SK-N-SH (cell line): ENCODE results near the gene PHF3.

Experiments
- EZH2phosphoT487 ChIP-seq: fragments of 200-600 bp; sonication (generic); IDR thresholded peaks from 2 replicates; pipeline ENCODE4 v1.6.1; 2017; ENCODE audit warnings: low read depth, mixed run types, mild to moderate bottlenecking, antibody characterized with exemption, moderate library complexity, borderline replicate concordance
- TF ChIP-seq, protein P1 (sequence below): fragments of 200-600 bp; sonication (generic); IDR thresholded peaks from 2 replicates; pipeline ENCODE4 v1.6.1; 2017; ENCODE audit warnings: antibody characterized with exemption, mild to moderate bottlenecking, moderate library complexity

DNA sequence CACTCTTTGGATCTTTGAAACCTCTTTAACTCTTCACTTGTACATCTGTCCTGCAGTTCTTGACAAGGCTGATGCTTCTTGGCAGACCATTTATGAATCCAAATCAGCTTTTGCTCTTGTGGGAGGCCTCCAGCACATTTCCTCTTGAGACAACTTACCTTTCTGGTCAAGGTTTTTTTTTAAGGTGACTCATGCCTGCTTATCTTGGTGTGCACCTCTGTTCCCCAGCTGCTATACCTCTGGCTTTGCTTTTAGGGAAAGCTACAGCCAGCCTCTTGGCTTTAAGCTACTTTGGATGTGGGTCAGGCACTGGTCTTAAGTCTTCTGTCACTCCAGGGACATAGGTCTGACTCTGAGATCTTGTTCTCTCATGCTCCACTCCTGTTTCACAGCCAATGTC lies 106.5 kb downstream of the PHF3 start:
- TF ChIP-seq, protein P1, sequence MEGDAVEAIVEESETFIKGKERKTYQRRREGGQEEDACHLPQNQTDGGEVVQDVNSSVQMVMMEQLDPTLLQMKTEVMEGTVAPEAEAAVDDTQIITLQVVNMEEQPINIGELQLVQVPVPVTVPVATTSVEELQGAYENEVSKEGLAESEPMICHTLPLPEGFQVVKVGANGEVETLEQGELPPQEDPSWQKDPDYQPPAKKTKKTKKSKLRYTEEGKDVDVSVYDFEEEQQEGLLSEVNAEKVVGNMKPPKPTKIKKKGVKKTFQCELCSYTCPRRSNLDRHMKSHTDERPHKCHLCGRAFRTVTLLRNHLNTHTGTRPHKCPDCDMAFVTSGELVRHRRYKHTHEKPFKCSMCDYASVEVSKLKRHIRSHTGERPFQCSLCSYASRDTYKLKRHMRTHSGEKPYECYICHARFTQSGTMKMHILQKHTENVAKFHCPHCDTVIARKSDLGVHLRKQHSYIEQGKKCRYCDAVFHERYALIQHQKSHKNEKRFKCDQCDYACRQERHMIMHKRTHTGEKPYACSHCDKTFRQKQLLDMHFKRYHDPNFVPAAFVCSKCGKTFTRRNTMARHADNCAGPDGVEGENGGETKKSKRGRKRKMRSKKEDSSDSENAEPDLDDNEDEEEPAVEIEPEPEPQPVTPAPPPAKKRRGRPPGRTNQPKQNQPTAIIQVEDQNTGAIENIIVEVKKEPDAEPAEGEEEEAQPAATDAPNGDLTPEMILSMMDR: no peak
- TF ChIP-seq EZH2phosphoT487: no peak
